B cell (primary cell): Measurements from ENCODE around the gene NELFA.

ENCODE experiments used
- CTCF ChIP-seq: fragments of 200-600 bp; IDR thresholded peaks from one replicate; pipeline ENCODE4 v1.8.0; 2022; ENCODE audit warnings: antibody characterized with exemption, mild to moderate bottlenecking
- EZH2 ChIP-seq: IDR thresholded peaks from 2 replicates; pipeline ENCODE4 v1.6.1; 2012; ENCODE audit warnings: borderline replicate concordance, low read depth, mild to moderate bottlenecking, moderate library complexity, low read length; ENCODE audit not compliant: insufficient read depth, poor library complexity, severe bottlenecking

- TF ChIP-seq CTCF (no peak), EZH2 (no peak)
Observed at GRCh38 chr4:1978741-1979476, 29.9 kb downstream of the NELFA start.
